GM19467 (cell line): Measurements from ENCODE around the gene GRIA1.
A peak's percentile ranks its signal among the peaks of the same experiment; 100 is the strongest.

Source experiments
- ATAC-seq: cut with Tn5 transposase; IDR thresholded peaks from one replicate; pipeline ENCODE4 v1.9.1; 2021; ENCODE audit warnings: mild to moderate bottlenecking, moderate library complexity; ENCODE audit not compliant: unreplicated experiment

GRIA1 gene

DNA sequence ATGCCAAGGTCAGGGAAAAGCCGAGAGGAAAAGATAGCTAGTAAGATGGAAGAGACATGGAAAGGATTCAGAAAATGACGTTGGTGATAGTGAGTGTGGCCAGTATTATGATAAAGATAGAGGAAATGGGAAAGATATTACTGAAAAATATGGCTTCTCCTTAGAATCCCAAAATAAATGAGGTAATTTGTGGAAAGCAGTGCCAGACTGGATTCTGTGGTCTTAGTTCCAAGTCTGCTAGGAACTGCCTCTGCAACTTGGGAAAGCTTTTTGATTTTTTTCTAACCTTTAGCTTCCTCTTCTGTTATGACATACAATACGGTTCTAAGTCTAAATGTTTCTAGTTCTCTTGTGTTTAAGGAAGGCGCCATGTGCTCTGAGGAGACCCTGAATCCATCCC is 54.2 kb downstream of the GRIA1 start:
- no peak for ATAC-seq

DNA sequence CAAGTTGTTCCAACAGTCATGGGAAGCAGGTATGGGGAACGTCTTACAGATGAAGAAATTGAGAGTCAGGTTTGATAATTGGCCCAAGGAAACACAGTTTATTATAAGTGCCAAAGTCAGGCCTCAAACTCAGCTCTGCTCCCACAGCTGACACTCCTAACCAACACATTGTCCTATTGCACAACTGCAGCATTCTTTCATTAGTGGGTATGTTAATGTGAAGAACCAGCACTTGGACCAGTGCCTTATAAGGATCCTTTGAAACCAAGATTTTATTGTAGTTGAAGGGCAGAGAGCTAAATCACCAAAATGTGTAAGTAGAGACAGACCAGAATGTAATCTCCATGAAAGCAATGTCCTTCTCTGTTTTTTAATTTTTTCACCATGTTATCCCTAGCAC is 56.1 kb downstream of the GRIA1 start:
- ATAC-seq, result no peak

DNA sequence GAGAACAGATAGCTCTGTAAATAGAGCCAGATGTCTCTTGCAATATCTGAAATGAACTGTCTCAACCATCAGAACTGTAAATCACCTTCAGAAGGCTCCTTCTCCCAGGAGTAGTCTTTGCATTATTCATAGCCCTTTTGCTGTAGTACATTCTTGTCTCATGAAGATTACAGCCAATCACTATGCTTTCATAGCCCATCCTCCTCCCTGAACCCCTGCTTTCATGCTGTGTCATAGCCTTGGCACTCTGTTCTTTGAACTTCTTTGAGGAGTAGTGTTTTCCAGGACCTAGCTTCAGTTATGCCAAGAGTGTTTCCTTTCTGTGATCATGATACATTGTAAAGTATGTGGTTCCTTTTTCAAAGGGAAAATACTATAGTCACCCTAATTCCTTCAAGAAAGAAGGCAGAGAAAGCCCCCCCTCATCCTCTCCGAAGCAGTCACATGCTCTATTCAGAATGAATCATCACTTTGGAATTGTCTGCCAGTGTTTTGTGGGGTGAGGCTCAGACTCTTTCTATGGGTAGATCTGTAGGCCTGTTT is 61.1 kb downstream of the GRIA1 start:
- no peak for ATAC-seq

DNA sequence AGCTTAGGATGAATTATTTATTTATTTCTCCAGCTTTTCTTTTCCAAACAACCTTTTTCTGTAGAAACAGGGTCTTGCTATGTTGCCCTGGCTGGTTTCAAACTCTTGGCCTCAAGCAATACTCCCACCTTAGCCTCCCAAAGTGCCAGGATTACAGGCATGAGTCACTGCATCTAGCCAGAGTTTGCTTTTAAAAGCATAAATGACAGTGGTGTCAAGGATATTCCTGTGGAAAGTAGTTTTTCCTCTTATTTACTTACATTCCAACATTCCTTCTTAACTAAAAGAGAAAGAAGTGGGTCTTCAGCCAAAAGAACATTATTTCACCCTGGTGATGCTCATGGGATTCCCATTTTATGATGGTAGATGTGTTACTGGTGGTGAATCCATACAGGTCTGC is 62.4 kb downstream of the GRIA1 start:
- ATAC-seq, result no peak

DNA sequence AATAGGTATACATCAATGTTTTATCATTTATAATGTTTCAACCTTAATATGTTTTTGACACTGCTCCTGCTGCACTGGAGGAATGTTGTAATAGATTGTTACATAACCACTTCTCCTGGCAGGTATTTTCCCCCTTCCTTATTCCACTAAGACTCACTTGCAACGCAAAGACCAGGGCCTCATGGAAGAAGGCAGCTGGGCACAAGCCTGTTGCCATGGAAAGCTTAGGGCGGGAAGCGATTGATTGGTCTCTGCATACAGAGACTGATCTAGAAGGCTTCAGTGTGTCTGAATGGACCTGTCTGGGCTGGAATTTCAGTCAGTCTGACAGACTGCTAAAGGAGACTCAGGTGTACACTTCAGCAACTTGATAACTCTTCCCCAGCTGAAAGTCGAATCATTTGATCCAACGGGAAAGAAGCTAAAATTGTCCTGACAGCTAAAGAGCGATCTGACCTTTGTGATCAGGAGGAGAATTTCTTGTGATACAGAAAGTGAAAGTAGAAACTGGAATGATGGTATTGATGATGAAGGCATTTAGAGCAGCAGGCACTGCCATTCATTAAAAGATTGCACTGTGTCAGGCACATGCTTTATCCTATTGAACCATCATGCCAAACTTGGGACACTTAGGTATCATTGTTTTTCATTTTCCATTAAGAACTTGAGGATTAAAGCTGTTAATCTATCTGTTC is 65.1 kb downstream of the GRIA1 start:
- ATAC-seq, result no peak

DNA sequence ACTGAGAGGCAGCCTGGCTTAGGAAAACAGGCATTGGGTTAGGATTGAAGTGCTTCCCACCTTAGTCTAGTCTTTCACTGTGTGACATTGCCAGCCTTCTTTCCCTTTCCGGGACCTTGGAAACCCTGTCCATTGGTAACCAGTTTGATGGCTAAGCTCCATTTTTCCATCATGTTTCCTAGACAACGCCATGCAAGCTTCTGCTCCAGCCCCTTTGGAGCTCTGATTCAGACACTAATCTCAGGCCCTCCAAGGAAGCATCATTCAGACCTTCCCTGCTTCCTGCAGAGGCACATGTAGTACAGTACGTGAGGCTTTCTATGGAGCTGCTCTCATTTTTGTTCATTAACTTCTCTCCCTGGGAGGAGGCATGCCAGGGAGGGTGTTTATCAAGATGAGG is 68.5 kb downstream of the GRIA1 start:
- no peak for ATAC-seq

DNA sequence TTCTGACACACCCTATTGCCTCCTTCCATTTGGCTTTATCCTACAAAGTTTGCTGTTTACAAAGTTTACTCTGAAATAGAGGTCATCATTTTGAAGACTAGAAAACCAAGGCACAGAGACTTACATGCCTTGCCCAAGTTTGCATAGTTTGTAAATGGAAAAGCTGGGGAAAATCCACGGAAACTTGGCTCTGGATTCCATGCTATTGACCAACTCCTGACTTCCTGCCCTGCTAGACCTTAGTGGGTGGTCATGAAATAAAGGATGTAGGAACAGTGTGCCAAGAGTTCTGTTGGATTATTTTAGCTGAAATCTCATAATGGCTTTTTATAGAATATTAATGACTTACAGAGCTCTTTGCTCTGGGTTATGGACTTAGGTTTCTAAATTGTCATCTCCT is 69.5 kb downstream of the GRIA1 start:
- no peak for ATAC-seq

DNA sequence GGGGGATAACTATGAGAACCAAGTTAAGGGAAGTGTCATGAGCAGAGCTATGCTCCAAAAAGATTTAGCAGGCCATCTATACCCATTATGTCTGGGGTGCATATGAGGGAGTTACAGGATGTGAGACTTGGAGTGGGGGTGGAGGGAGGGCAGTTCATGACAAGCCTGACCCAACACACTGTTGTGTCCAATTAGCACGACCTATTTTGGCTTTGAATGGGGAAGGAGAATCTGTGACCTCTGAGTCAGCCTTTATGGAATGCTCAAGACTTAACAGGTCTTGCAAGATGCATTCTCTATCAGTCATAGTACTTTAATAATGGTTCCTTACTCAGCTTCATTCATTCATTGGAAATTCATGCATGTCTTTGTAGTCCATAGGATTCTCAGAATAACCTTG is 71.7 kb downstream of the GRIA1 start:
- no peak for ATAC-seq

DNA sequence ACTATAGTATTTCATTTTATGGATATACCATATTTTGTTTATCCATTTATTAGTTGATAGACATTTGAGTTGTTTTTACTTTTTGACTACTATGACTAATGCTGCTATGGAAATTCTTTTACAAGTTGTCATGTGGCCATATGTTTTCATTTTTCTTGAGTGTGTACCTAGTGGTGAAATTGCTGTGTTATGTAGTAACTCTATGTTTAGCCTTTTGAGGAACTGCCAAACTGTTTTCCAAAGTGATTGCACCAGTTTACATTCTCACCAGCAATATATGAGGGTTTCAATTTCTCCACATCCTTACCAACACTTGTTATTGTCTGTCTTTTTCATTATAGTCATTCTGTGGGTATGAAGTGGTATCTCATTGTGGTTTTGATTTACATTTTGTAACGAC is 75.4 kb downstream of the GRIA1 start:
- ATAC-seq, result no peak

DNA sequence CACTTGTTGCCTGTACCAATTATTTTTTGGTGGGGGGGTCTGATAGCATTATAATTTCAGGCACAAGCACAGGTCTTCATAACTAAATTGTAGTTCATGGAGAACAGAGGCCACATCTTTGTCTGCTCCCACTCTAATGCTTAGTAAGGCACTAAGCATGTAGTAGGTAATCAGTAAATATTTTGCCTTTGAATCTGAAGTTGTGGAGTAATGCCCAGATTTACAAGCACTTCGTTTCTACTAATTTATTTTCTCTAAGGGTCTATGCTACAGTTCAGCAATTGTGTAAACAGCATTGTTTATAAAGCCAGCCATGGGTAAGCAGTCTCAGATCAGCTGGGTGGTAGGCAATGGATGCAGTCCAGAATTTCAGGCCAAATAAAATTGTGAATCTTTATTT is 78.6 kb downstream of the GRIA1 start:
- no peak for ATAC-seq

DNA sequence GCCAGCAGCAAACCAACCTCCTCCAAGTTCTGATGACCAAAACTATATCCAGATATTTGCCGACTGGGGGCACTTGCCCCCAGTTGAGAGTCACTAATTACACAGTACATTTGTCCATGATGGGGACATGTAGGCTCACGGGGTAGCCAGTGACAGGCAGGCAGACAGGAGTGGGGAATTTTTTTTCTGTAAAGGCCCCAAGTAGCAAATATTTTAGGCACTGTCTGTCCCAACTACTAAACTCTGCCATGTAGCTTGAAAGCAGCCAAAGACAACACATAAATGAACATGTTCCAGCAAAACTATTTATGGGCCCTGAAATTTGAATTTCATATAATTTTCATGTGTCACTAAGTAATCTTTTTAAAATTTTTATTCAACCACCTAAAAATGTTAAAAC is 80.7 kb downstream of the GRIA1 start:
- no peak for ATAC-seq

DNA sequence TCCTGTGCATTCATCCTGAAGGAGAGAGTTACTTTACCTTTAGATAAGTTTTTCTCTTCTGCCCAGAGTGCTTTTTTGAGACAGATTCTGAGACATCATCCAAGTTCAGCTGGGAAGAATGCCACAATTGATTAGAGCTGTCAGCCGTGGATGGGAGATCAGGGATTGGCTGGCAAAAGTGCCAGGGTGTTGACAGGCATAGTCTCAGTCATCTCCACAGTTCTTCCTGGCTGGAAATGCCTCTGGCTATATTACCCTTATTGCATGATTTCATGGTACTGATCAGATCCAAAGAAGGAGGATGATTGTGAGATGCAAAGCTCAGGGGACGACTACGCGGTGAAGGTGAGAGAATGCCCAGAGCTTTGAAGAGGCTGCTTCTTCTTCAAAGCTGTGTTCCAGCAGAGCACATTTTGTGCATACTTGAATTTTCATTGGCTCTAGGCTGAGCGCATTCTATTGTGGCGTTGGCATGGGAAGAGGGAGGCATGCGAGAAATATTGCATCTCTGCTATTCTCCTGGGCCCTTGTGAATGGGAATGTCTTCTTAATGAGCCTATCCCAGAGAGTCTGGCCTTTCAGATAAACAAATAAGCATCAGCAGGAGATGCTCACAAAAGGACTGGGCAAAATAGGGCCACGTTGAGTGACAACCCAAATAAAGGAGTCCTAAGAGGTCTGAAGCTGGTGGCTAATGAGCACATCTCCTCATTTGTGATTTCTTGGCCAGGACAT is 82.1 kb downstream of the GRIA1 start:
- no peak for ATAC-seq

DNA sequence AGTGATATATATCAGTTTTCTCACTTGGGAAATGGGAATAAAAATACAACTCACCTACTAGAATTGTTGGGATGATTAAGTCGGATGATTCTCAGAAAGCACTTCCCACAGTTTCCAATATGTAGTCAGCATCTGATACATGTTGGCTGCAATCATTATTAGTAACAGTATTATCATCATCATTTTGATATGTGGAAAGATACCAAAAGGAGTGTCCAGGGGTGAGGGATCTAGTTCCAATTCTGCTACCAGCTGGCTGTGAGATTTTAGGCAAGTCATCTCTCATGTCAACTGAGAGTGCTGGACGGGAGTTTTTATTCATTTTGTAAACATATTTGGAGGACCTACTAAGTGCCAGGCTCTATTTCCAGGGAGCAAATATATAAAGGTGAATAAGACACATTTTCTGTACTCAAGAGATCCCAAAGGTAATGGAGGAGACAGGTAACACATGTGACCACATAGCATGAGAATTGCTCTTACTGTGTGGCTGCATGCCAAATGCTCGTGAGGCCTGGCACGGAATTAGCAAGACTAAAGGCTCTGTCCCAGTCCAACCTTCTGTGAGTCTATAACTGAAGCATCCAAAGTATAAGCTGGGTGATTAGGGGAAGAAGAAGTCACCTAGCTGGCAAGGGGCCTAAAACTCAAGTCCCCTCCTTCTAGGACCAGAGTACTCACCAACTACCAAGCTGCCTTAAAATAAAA is 83.0 kb downstream of the GRIA1 start:
- ATAC-seq, result no peak

DNA sequence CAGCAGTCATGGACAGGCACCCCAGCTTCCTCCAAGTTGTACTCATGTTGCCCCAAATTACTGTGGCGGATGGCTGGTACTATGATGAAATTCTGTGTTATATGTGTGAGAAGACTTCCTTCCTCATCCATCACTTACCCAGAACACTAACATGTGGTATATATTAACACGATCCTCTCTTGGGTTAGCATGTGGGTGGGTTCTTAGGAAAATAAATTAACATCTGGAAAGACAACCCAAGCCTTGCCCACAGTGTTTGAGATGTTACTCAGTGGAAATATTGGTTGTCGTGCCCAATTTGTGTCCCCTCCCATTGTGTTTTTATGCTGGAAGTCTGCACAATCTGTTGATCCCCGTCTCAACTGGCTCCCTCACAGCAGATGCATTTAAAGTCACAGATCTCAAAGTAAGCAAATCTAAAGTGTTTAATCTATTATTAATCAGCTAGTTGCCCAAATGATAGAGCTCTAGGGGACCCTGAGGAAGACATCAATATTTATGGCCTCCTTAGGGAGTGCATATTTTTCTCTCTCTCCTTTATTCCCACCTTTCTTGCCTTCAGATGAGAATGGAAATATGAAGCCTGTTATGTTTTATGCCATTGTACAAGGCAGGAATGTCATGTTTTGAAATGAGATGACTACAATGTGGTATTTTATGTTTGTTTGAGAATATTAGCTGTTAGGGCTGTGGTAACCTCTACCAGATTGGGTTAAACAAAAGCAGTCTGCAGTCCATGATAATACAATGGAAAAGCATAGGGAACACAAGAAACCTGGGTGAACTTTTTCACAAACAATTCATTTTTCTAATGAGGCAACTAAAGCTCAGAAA is 93.9 kb downstream of the GRIA1 start:
- no peak for ATAC-seq

DNA sequence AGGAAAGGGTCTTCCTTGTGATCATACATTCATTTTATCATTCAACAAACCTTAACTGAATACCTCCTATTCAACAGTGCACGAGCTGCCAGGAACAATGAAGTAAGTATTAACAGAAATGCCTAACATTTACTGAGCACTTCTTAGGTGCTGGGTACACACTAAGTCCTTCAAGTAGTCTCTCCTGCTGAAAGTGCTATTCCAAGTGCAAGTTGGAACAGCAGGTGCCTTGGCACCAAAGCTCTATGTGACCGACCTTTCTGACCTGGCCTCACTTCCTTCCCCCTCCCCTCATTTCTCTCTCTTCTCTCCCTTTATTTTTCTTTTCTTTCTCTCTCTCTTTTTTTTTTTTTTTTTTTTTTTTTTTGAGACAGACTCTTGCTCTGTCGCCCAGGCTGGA is 94.5 kb downstream of the GRIA1 start:
- no peak for ATAC-seq

DNA sequence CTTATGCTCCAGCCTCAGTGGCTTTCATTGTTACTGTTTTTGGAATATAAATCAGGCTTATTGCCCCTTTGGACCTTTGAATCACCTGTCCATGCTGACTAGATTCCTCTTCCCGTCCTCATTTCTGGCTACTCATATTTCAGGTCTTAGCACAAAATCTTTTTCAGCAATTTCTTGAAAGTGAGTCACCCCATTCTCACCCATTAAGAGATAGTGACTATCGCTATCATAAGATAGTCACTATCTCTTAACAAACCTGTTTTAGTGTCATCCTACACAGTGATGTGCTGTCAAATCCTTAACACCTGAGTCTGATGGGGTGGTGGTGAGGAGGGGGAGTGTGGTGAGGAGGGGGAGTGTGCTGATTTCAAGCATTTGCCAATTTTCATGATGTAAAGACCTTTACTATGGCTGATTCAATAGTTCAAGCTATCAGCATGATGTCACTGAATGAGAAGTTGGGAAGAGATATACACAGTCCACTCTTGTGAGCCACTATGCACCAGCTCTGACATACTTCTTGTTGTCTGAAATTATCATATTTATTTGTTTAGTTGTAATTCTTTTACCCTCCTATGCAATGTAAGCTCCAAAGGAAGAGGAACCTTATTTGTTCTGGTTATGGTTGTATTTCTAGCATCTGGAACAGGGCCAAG is 95.3 kb downstream of the GRIA1 start:
- no peak for ATAC-seq

DNA sequence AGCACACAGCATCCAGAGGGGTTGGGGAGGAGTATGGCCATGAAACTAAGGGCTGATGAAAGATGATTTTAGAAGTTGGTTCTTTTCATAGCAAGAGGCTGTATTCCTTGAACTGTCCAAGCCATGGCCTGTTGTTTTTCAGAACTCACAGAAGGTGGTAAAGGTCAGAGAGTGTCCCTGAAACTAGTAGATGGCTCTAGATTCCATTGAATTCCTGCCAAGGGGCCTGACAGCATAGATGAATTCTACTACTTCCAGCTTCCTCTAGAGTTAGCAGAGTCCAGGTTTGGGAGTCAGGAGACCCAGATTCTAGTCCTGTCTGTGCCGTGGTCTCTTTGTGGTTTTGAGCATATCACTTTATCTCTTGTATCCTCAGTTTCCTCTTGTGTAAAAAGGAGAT is 101.6 kb downstream of the GRIA1 start:
- no peak for ATAC-seq

DNA sequence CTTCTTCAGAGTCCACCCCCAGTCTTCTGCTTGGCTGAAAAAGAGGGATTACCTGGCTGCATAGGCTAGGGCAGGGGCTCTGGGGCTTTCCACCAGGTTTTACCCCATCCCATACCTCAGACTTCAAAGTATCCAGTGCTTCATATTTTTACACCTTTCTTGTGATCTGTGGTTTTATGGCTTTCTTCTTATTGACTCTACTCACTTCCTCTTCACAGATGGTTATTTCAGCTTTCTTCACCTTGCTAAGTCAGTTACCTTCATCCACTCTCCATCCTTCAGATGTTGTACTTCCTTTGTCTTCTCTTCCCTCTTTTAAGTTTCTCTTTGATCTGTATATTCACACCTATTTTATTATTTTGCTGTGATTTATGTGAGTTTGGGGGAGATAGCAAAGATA is 104.3 kb downstream of the GRIA1 start:
- no peak for ATAC-seq

DNA sequence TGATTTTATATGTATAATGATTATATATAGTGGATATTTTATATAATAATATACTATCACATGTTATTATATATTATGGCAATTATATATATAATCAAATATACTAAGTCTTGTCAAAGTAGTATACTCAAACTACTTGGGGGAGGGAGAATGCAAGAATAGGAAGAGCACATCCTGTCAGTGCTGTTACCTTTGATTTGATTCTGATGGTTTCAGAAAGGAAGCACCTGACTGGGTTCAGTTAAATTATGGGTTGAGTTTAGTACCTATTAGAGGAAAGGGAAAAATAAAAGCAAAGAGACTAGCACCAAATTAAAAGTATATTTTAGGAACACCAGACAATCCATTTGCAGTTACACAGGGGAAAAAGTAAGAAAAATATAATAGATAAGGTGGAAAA is 107.6 kb downstream of the GRIA1 start:
- ATAC-seq, result peak; percentile 72

DNA sequence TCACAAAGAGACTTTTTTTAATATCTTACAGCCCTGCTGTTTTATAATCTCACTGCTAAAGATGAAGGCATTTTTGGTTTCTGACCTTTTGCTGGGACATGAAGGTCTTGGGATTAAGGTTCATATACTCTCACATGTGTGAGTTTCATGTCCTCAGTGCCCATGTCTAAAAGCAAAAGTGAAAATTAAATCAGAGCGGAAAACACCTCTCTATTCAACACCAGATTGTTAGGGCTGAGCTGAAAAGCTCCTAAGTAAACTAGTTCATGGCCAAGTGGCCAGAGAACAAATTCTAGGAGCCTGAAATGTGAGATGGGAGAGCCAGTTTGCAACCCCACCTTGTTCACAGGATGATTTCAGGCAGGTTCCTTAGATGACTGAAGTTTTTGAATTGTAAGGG is 110.9 kb downstream of the GRIA1 start:
- ATAC-seq, result peak; percentile 83

DNA sequence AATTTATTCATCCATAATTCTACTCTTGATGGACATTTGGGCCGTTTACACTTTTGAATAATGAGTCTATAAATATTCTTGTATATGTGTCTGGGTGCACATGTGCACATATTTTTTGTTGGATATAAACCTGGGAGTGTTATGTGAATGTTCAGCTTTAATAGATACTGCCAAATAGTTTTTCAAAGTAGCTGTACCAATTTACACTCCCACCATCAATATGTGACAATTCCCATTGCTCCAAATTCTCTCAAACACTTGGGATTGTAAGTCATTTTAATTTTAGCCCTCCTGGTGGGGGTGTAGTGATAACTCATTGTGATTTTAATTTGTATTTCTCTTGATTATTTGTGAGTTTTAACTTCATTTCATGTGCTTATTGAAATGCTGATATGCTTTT is 114.9 kb downstream of the GRIA1 start:
- ATAC-seq, result no peak
